Trophoblast cell (in vitro differentiated cells and primary cell): ENCODE results near the gene MAGI1.
A peak's percentile ranks its signal among the peaks of the same experiment; 100 is the strongest.

Experiments
- DNase-seq, 2 donors: peaks; one replicate each; pipeline ENCODE4 v3.0.0-alpha.2; 2016
- H2AFZ ChIP-seq: 2 replicates; pipeline ENCODE4 v1.6.1; 2013; ENCODE audit warnings: low read length, moderate library complexity, mild to moderate bottlenecking; ENCODE audit not compliant: insufficient read depth, poor library complexity
- H2AK5ac ChIP-seq: 2 replicates; pipeline ENCODE4 v1.6.1; 2013; ENCODE audit warnings: mild to moderate bottlenecking, low read length
- H2BK120ac ChIP-seq: 2 replicates; pipeline ENCODE4 v1.6.1; 2013; ENCODE audit warnings: low read length, mild to moderate bottlenecking, moderate library complexity; ENCODE audit not compliant: insufficient read depth, poor library complexity
- H2BK12ac ChIP-seq: 2 replicates; pipeline ENCODE4 v1.6.1; 2013; ENCODE audit warnings: mild to moderate bottlenecking, low read length, moderate library complexity
- H2BK5ac ChIP-seq: 2 replicates; pipeline ENCODE4 v1.6.1; 2013; ENCODE audit warnings: low read length, low read depth, moderate library complexity, mild to moderate bottlenecking; ENCODE audit not compliant: poor library complexity
- H3K14ac ChIP-seq: 2 replicates; pipeline ENCODE4 v1.6.1; 2013; ENCODE audit warnings: mild to moderate bottlenecking, low read length
- H3K18ac ChIP-seq: 2 replicates; pipeline ENCODE4 v1.6.1; 2013; ENCODE audit warnings: mild to moderate bottlenecking, low read length
- H3K23ac ChIP-seq: 2 replicates; pipeline ENCODE4 v1.6.1; 2013; ENCODE audit warnings: low read length
- H3K27ac ChIP-seq: 2 replicates; pipeline ENCODE4 v1.5.1; 2013; ENCODE audit warnings: low read depth, mild to moderate bottlenecking, inconsistent platforms, low read length, moderate library complexity
- H3K27me3 ChIP-seq: 2 replicates; pipeline ENCODE4 v1.6.1; 2013; ENCODE audit warnings: inconsistent platforms, mild to moderate bottlenecking, low read length, moderate library complexity; ENCODE audit not compliant: insufficient read depth
- H3K36me3 ChIP-seq, 2 experiments: 1 replicate in 1 of 2; 2 replicates in 1 of 2; pipeline ENCODE4 v1.6.1; 2013; ENCODE audit warnings: low read length in 2 of 2, mild to moderate bottlenecking in 2 of 2, moderate library complexity in 1 of 2; ENCODE audit not compliant: insufficient read depth in 2 of 2, control insufficient read depth in 1 of 2
- H3K4ac ChIP-seq: 2 replicates; pipeline ENCODE4 v1.6.1; 2013; ENCODE audit warnings: low read depth, mild to moderate bottlenecking, low read length, moderate library complexity
- H3K4me1 ChIP-seq, 2 experiments: 1 replicate in 1 of 2; 2 replicates in 1 of 2; pipeline ENCODE4 v1.6.1; 2013; ENCODE audit warnings: low read length in 2 of 2, mild to moderate bottlenecking in 2 of 2, moderate library complexity in 1 of 2; ENCODE audit not compliant: insufficient read depth in 2 of 2, control insufficient read depth in 1 of 2
- H3K4me2 ChIP-seq: 2 replicates; pipeline ENCODE4 v1.6.1; 2013; ENCODE audit warnings: inconsistent platforms, mild to moderate bottlenecking, low read length, moderate library complexity
- H3K4me3 ChIP-seq: 2 replicates; pipeline ENCODE4 v1.5.1; 2013; ENCODE audit warnings: mild to moderate bottlenecking, low read depth, low read length, inconsistent platforms
- H3K79me1 ChIP-seq: one replicate; pipeline ENCODE4 v1.6.1; 2013; ENCODE audit warnings: low read length
- H3K79me2 ChIP-seq: 2 replicates; pipeline ENCODE4 v1.6.1; 2013; ENCODE audit warnings: low read length, mild to moderate bottlenecking; ENCODE audit not compliant: control insufficient read depth, insufficient read depth, poor library complexity
- H3K9ac ChIP-seq: 2 replicates; pipeline ENCODE4 v1.6.1; 2013; ENCODE audit warnings: mild to moderate bottlenecking, low read length
- H3K9me3 ChIP-seq: 2 replicates; pipeline ENCODE4 v1.6.1; 2013; ENCODE audit warnings: low read depth, mild to moderate bottlenecking, control low read depth, inconsistent platforms, low read length; ENCODE audit not compliant: insufficient read depth
- H4K12ac ChIP-seq: 2 replicates; pipeline ENCODE4 v1.6.1; 2013; ENCODE audit warnings: low read depth, mild to moderate bottlenecking, low read length, moderate library complexity
- H4K8ac ChIP-seq: 2 replicates; pipeline ENCODE4 v1.6.1; 2013; ENCODE audit warnings: low read depth, mild to moderate bottlenecking, low read length, moderate library complexity
- H4K91ac ChIP-seq: one replicate; pipeline ENCODE4 v1.6.1; 2013; ENCODE audit warnings: low read depth, mild to moderate bottlenecking, low read length, moderate library complexity
- WGBS: extraction: QIAGEN DNeasy Blood & Tissue Kit; methylation state at CpG from one replicate; pipeline ENCODE4 v1.1.7; 2013; ENCODE audit warnings: missing lambda C conversion rate; ENCODE audit not compliant: insufficient read length, insufficient coverage; ENCODE audit errors: extremely low coverage; 5-methylcytosine and 5-hydroxymethylcytosine counted together

MAGI1 gene

DNA sequence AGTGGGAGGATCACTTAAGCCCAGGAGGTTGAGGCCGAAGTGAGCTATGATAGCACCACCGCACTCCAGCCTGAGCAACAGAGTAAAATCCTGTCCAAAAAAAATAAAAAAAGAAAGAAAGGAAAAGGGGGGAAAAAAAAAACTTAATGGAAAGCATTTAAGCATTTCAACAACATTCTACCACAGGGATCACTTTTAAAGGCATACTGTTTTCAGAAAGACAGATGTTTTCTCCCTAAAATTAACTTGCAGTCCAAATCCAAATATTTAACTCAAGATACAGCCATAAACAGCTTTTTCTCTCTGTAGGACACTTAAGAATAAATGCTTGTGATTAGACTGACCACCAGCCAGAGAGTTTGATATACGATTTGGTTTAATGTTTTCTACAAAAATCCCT lies 141.0 kb downstream of the MAGI1 start:
- Histone ChIP-seq H2AK5ac (no peak overlapping the region), H3K14ac (no peak overlapping the region), H4K8ac (no peak overlapping the region), H3K23ac (no peak overlapping the region), H3K4ac (no peak overlapping the region), H3K4me2 (no peak overlapping the region), H3K27ac (no peak overlapping the region), H3K18ac (no peak overlapping the region), H2BK12ac (no peak overlapping the region), H2BK120ac (no peak overlapping the region), H4K12ac (no peak overlapping the region), H3K9me3 (no peaks in the 10 kb centered on the region), H2BK5ac (no peak overlapping the region), H3K27me3 (no peaks in the 10 kb centered on the region), H3K36me3 (no peaks in the 10 kb centered on the region), H3K79me2 (no peaks in the 10 kb centered on the region), H3K4me3 (no peak overlapping the region), H4K91ac (no peak overlapping the region), H2AFZ (no peak overlapping the region), H3K4me1 (no peaks in the 10 kb centered on the region), H3K79me1 (peaks cover 2% of the 10 kb centered on the region), H3K9ac (no peak overlapping the region)
- DNase-seq: no peak
- no CpG with 5 or more reads among the region's 3 CpGs for WGBS

DNA sequence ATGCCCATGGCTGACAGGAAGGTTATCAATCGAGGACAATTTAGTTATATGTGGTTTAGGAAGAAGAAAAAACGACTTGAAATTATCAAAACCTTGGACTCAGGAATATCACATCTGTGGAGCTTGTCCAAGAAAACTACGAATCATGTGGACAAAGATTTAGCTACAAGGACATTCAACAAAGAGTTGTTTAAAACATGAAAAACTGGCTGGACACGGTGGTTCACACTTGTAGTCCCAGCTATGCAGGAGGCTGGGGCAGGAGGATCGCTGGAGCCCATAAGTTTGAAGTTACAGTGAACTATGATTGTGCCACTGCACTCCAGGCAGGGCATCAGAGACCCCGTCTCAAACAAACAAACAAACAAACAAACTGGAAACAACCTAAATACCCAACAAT lies 142.4 kb downstream of the MAGI1 start:
- Histone ChIP-seq H3K27me3 (no peaks in the 10 kb centered on the region), H3K79me2 (no peaks in the 10 kb centered on the region), H3K79me1 (no peaks in the 10 kb centered on the region), H2BK5ac (no peak overlapping the region), H3K9ac (no peak overlapping the region), H3K4me1 (no peaks in the 10 kb centered on the region), H2BK12ac (no peak overlapping the region), H4K8ac (no peak overlapping the region), H4K91ac (no peak overlapping the region), H3K4me3 (no peak overlapping the region), H3K4me2 (no peak overlapping the region), H3K14ac (no peak overlapping the region), H3K27ac (no peak overlapping the region), H3K23ac (no peak overlapping the region), H3K36me3 (no peaks in the 10 kb centered on the region), H4K12ac (no peak overlapping the region), H3K4ac (no peak overlapping the region), H3K18ac (no peak overlapping the region), H2AFZ (no peak overlapping the region), H3K9me3 (no peaks in the 10 kb centered on the region), H2AK5ac (no peak overlapping the region), H2BK120ac (no peak overlapping the region)
- peak; percentile 9 to 69 for DNase-seq
- WGBS: no CpG with 5 or more reads among the region's 6 CpGs

DNA sequence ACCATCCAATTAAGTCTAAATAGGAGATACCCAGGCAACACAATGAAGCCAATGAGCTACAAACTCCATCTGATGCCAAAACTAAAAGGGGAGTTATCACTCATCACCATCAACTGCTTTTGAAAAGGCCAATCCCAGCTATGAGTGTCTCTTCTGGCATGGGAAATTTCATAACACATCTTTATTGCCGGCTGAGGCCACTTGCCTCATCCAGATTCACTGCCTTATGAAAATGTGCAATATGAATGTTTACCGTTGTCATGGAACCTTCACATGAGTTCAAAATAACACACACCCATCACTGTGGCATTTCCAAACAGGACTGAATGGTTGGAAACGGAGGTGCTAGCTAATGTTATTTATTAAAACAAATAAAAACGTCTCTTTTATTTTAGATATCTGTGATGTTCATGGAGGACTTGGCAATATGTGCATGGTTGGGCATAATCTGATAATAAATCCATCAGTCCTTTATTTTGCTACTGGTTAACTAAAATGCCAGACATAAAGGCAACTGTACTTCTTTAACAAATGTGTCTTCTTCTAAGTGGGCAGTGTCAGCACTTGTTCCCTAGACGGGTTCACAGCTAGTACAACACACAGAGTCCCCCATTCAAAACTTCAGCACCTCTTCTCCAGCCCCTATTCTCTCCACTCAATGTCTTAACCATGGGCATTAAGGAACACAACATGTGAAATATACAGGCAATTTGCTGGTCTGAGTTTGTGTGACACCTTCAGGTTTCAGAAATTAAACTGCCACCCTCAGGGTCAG lies 143.9 kb downstream of the MAGI1 start:
- H3K14ac ChIP-seq: no peak overlapping the region
- peak; percentile 77 to 92 for DNase-seq
- H3K4me1 ChIP-seq: no peaks in the 10 kb centered on the region
- no peak overlapping the region for H3K27ac ChIP-seq
- H3K79me2 ChIP-seq: no peaks in the 10 kb centered on the region
- no CpG with 5 or more reads among the region's 5 CpGs for WGBS
- no peak overlapping the region for H2AK5ac ChIP-seq
- H3K79me1 ChIP-seq: no peaks in the 10 kb centered on the region
- H4K12ac ChIP-seq: no peak overlapping the region
- no peak overlapping the region for H4K8ac ChIP-seq
- H4K91ac ChIP-seq: no peak overlapping the region
- H3K23ac ChIP-seq: no peak overlapping the region
- H2BK12ac ChIP-seq: no peak overlapping the region
- H3K18ac ChIP-seq: no peak overlapping the region
- H3K36me3 ChIP-seq: no peaks in the 10 kb centered on the region
- H2BK5ac ChIP-seq: no peak overlapping the region
- no peaks in the 10 kb centered on the region for H3K27me3 ChIP-seq
- no peak overlapping the region for H2BK120ac ChIP-seq
- H3K4ac ChIP-seq: no peak overlapping the region
- H2AFZ ChIP-seq: no peak overlapping the region
- H3K4me2 ChIP-seq: no peak overlapping the region
- no peak overlapping the region for H3K9ac ChIP-seq
- H3K4me3 ChIP-seq: no peak overlapping the region
- no peaks in the 10 kb centered on the region for H3K9me3 ChIP-seq

DNA sequence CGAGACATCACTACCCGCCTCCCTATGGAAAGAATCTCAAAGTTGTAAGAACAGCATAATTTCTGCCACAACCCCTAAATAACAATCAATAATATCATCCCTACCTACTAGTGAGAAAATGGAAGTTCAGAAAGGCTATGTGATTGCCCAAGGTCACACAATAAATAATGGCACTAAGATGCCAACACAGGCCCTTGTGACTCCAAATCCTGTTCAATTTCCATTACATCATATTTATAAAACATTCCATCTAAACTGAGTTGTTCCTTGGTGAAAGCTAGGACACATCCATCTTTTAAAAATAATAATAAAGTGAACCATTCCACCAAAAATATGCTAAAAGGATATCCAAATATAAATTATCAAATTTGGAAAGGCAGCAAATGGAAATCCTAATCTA lies 144.6 kb downstream of the MAGI1 start:
- Histone ChIP-seq H3K4ac (no peak overlapping the region), H3K79me1 (no peaks in the 10 kb centered on the region), H3K9me3 (no peaks in the 10 kb centered on the region), H3K27me3 (no peaks in the 10 kb centered on the region), H2BK12ac (no peak overlapping the region), H3K23ac (no peak overlapping the region), H3K14ac (peak overlapping the region; percentile 24), H3K79me2 (no peaks in the 10 kb centered on the region), H2BK5ac (no peak overlapping the region), H3K36me3 (no peaks in the 10 kb centered on the region), H3K18ac (peak overlapping the region; percentile 78), H3K4me2 (no peak overlapping the region), H2BK120ac (no peak overlapping the region), H2AK5ac (no peak overlapping the region), H3K4me3 (no peak overlapping the region), H2AFZ (no peak overlapping the region), H3K9ac (no peak overlapping the region), H4K8ac (no peak overlapping the region), H4K91ac (no peak overlapping the region), H3K27ac (no peak overlapping the region), H3K4me1 (no peaks in the 10 kb centered on the region), H4K12ac (no peak overlapping the region)
- WGBS: no CpG with 5 or more reads among the region's 2 CpGs
- DNase-seq: no peak
